K562 (cell line): ENCODE measurements around the gene STK26. TPM values are rescaled to one million over a fixed set of nuclear protein-coding genes. Genes with fewer than 3 reads are reported as not detected.
A peak's percentile ranks its signal among the peaks of the same experiment; 100 is the strongest.

Experiments
- ASH1L ChIP-seq: fragments of 450-650 bp; IDR thresholded peaks from 2 replicates; pipeline ENCODE4 v1.6.1; 2018; ENCODE audit warnings: borderline replicate concordance, mild to moderate bottlenecking, low read depth; ENCODE audit not compliant: partially characterized antibody
- CHD2 ChIP-seq: IDR thresholded peaks from 2 replicates; pipeline ENCODE4 v1.6.1; 2011; ENCODE audit warnings: low read depth, low read length
- DPF2 ChIP-seq: fragments of 450-650 bp; IDR thresholded peaks from 2 replicates; pipeline ENCODE4 v1.6.1; 2016
- ELF1 ChIP-seq: fragments of 200-800 bp; sonication (Bioruptor generic); IDR thresholded peaks from 2 replicates; pipeline ENCODE4 v1.6.1; 2016; ENCODE audit warnings: missing genetic modification characterization, missing compliant biosample characterization
- EP400 ChIP-seq: fragments of 450-650 bp; IDR thresholded peaks from 2 replicates; pipeline ENCODE4 v1.6.1; 2017; ENCODE audit warnings: antibody characterized with exemption, mild to moderate bottlenecking, moderate library complexity
- ETS2 ChIP-seq: IDR thresholded peaks from 2 replicates; pipeline ENCODE4 v1.6.1; 2016; ENCODE audit warnings: borderline replicate concordance, missing genetic modification characterization, mild to moderate bottlenecking, moderate library complexity, missing compliant biosample characterization; ENCODE audit not compliant: poor library complexity, severe bottlenecking
- FOXP1 ChIP-seq: sonication (generic); formaldehyde crosslinking; IDR thresholded peaks from 2 replicates; pipeline ENCODE4 v1.8.0; 2022; ENCODE audit warnings: mild to moderate bottlenecking, missing genetic modification reagents
- MBD2 ChIP-seq: sonication (generic); IDR thresholded peaks from 2 replicates; pipeline ENCODE4 v1.6.1; 2016; ENCODE audit warnings: low read depth, borderline replicate concordance
- MTA3 ChIP-seq: fragments of 450-650 bp; formaldehyde crosslinking; IDR thresholded peaks from 2 replicates; pipeline ENCODE4 v1.6.1; 2017; ENCODE audit warnings: mild to moderate bottlenecking, borderline replicate concordance
- NFIC ChIP-seq: fragments of 450-650 bp; IDR thresholded peaks from 2 replicates; pipeline ENCODE4 v1.6.1; 2017; ENCODE audit warnings: mild to moderate bottlenecking, inconsistent platforms
- PHF20 ChIP-seq: fragments of 450-650 bp; IDR thresholded peaks from 2 replicates; pipeline ENCODE4 v1.6.1; 2018; ENCODE audit not compliant: partially characterized antibody
- RAD51 ChIP-seq: fragments of 450-650 bp; IDR thresholded peaks from 2 replicates; pipeline ENCODE4 v1.7.1; 2016; ENCODE audit warnings: low read depth, mild to moderate bottlenecking, borderline replicate concordance
- RCOR1 ChIP-seq, 2 experiments: IDR thresholded peaks; 2 replicates each; pipeline ENCODE4 v1.6.1; 2012; ENCODE audit warnings: low read depth in 2 of 2, low read length in 2 of 2, borderline replicate concordance in 1 of 2, improper control_type of control experiment in 1 of 2
- RNF2 ChIP-seq: sonication (generic); IDR thresholded peaks from 2 replicates; pipeline ENCODE4 v1.6.1; 2016
- SAP30 ChIP-seq: fragments of 200-600 bp; sonication (generic); IDR thresholded peaks from 2 replicates; pipeline ENCODE4 v1.6.1; 2012; ENCODE audit warnings: borderline replicate concordance, low read depth, mild to moderate bottlenecking, moderate library complexity, low read length, control low read depth, inconsistent platforms; ENCODE audit not compliant: insufficient read depth, poor library complexity, severe bottlenecking
- SIN3A ChIP-seq, 2 experiments: fragments of 150-350 bp in 1 of 2; IDR thresholded peaks; 2 replicates each; pipeline ENCODE4 v1.6.1; 2011 to 2016; ENCODE audit warnings: borderline replicate concordance in 2 of 2, low read depth in 2 of 2, low read length in 2 of 2, mild to moderate bottlenecking in 2 of 2, moderate library complexity in 2 of 2; ENCODE audit not compliant: control insufficient read depth in 1 of 2
- TCF3 ChIP-seq: sonication (generic); formaldehyde crosslinking; IDR thresholded peaks from 2 replicates; pipeline ENCODE4 v1.4.0; 2020; ENCODE audit warnings: mild to moderate bottlenecking, missing genetic modification reagents
- THAP12 ChIP-seq: fragments of 250-450 bp; sonication (Bioruptor Pico); IDR thresholded peaks from 2 replicates; pipeline ENCODE4 v1.9.0; 2021; ENCODE audit warnings: mild to moderate bottlenecking, inconsistent platforms
- THAP7 ChIP-seq: fragments of 250-450 bp; sonication (Bioruptor Pico); IDR thresholded peaks from 2 replicates; pipeline ENCODE4 v1.5.0; 2021
- TRIM28 ChIP-seq: fragments of 450-650 bp; IDR thresholded peaks from 2 replicates; pipeline ENCODE4 v1.6.1; 2017
- ZBTB1 ChIP-seq: sonication (generic); formaldehyde crosslinking; IDR thresholded peaks from 2 replicates; pipeline ENCODE4 v1.8.1; 2023; ENCODE audit warnings: missing genetic modification reagents, low read depth, mild to moderate bottlenecking, borderline replicate concordance
- polyA plus RNA-seq, 8 experiments: library from polyadenylated mRNA; depleted of rRNA in 4 of 8; stranded (reverse) in 5 of 8; unstranded in 3 of 8; fragments of >200 nt; fragmentation: Nextera tagmentation in 2 of 8; fragmentation: Illumina TruSeq in 1 of 8; extraction: Ambion mirVana in 2 of 8; extraction: Trizol in 1 of 8; gene quantifications; 2 replicates each; pipeline versions ENCODE4 v1.2.1 to v1.2.3, GENCODE V29; 2011 to 2014; ENCODE audit warnings: inconsistent platforms in 1 of 8, missing spikeins in 1 of 8
- total RNA-seq, 7 experiments: library from RNA; depleted of rRNA in 6 of 7; stranded (reverse); fragments of >200 nt in 6 of 7; fragmentation: Illumina TruSeq in 2 of 7; extraction: Trizol in 2 of 7; gene quantifications; 2 replicates each; pipeline versions ENCODE4 v1.2.1 to v1.2.3, GENCODE V29; 2011 to 2021; ENCODE audit warnings: low replicate concordance in 1 of 7

STK26 gene
- total and polyA plus RNA-seq, 9 of the 15 experiments (the other 6 are each of a cell fraction or from before 2014, with no cell fraction given) = 28.1 to 72.9 (median 50.1) TPM

GRCh38 chrX:132022967-132023895, at the start of gene STK26 (continued):
- TF ChIP-seq THAP12 (CRISPR knock-in tag) = peak; percentile 74; the same call in 1 of the 2 replicates
- TF ChIP-seq RAD51 = peak; percentile 68
- TF ChIP-seq TRIM28 = no peak
- no peak for TF ChIP-seq THAP7 (CRISPR knock-in tag)
- peak; percentile 21; the same call in 1 of the 2 replicates for TF ChIP-seq TCF3
- TF ChIP-seq SIN3A (IDR thresholded peaks at IDR 0.05; ENCODE audit: borderline replicate concordance in 2 of 2, control insufficient read depth in 1 of 2, low read depth in 2 of 2, low read length in 2 of 2) = peak in 1 of 2 experiments; percentile 16; a peak in 2 of 4 replicates
- 0 out of 2 replicates have a peak, but pooled peaks have one; percentile 34 for TF ChIP-seq ZBTB1 (CRISPR knock-in tag)
- peak; percentile 25 for TF ChIP-seq PHF20
- 0 out of 2 replicates have a peak, but pooled peaks have one; percentile 25 for TF ChIP-seq ELF1 (tag)
- peak; percentile 64 for TF ChIP-seq EP400
- TF ChIP-seq MTA3 = 0 out of 2 replicates have a peak, but pooled peaks have one; percentile 66
- no peak; the same call in 1 of the 2 replicates for TF ChIP-seq RNF2
- peak; percentile 66; the same call in 1 of the 2 replicates for TF ChIP-seq MBD2
- TF ChIP-seq SAP30 = peak; percentile 9
- peak; percentile 16 for TF ChIP-seq NFIC
- TF ChIP-seq RCOR1 (IDR thresholded peaks at IDR 0.05; ENCODE audit: borderline replicate concordance in 1 of 2, low read depth in 2 of 2, low read length in 2 of 2) = peak in 1 of 2 experiments; percentile 23; a peak in 1 of 4 replicates
- peak; percentile 81 for TF ChIP-seq CHD2
- no peak for TF ChIP-seq DPF2
- TF ChIP-seq ETS2 (tag) = no peak
- no peak for TF ChIP-seq ASH1L
- 0 out of 2 replicates have a peak, but pooled peaks have one; percentile 24 for TF ChIP-seq FOXP1
